ENCODE data around the gene S100A13. TPM values are rescaled to one million over a fixed set of nuclear protein-coding genes. Genes with fewer than 3 reads are reported as not detected.

Gene S100A13
- total and polyA plus RNA-seq, 9 of the 15 experiments (the other 6 are each of a cell fraction or from before 2014, with no cell fraction given) = 41.9 to 129 (median 58.0) TPM

DNA sequence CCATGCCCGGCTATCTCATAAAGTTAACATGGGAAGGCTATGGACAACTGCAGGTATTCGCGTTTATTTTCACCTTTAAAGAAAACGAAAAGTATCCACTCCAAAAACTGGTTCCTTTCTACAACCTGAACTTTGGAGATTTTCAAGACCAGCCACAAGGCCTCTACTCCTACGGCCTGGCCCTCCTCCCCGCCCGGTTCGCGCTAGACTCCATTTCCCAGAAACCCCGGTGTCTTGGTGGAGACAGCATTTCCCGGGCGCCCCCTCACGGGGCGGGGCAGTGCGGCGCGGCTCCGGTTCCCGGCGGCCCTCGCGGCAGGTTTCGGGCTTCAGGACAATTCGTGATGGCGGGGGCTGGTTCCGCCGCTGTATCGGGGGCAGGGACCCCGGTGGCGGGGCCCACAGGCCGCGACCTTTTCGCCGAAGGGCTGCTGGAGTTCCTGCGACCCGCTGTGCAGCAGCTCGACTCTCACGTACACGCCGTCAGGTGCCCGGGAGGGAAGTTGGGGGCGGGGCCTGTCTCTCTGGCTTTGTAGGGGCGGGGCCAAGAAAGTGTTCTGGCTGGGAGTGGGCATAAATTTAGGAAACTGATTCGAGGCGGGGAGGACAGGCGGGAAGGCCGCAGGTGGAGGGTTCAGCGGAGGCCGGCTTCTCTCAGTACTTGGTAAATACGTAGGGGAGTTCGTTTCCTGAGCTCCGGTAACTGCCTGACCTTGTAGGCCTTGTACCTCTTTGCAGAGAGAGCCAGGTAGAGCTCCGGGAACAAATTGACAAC lies 31.3 kb upstream of the S100A13 start, which contains the start of gene SNAPIN (continued):
- no peak for TF ChIP-seq CAMTA2 (CRISPR knock-in tag; conservative IDR thresholded peaks at IDR 0.05)
- TF ChIP-seq SNIP1 (IDR thresholded peaks at IDR 0.05; ENCODE audit: low read depth) = no peak
- TF ChIP-seq SRSF9 (IDR thresholded peaks at IDR 0.05; ENCODE audit: borderline replicate concordance, low read depth, low read length) = no peak
- TF ChIP-seq, protein P1, sequence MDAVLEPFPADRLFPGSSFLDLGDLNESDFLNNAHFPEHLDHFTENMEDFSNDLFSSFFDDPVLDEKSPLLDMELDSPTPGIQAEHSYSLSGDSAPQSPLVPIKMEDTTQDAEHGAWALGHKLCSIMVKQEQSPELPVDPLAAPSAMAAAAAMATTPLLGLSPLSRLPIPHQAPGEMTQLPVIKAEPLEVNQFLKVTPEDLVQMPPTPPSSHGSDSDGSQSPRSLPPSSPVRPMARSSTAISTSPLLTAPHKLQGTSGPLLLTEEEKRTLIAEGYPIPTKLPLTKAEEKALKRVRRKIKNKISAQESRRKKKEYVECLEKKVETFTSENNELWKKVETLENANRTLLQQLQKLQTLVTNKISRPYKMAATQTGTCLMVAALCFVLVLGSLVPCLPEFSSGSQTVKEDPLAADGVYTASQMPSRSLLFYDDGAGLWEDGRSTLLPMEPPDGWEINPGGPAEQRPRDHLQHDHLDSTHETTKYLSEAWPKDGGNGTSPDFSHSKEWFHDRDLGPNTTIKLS (IDR thresholded peaks at IDR 0.05; ENCODE audit: borderline replicate concordance, low read depth) = peak; percentile 81; the same call in 1 of the 2 replicates
- TF ChIP-seq MYC (IDR thresholded peaks at IDR 0.05; ENCODE audit: low read depth, low read length) = peak; percentile 81
- peak; percentile 23; the same call in 1 of the 2 replicates for TF ChIP-seq MYC (CRISPR knock-in tag; IDR thresholded peaks at IDR 0.05; ENCODE audit: borderline replicate concordance, low read depth)
- no peak for TF ChIP-seq NR1H2 (CRISPR knock-in tag; IDR thresholded peaks at IDR 0.05)
- TF ChIP-seq SNRNP70 (optimal IDR thresholded peaks at IDR 0.05; ENCODE audit: low read depth, low read length) = no peak
- peak; percentile 89 for TF ChIP-seq ZNF143 (CRISPR knock-in tag; IDR thresholded peaks at IDR 0.05)
- no peak for TF ChIP-seq WHSC1 (IDR thresholded peaks at IDR 0.05; ENCODE audit: low read length)
- no peak for TF ChIP-seq C11orf30 (IDR thresholded peaks at IDR 0.05; ENCODE audit: low read depth)
- no peak for TF ChIP-seq XRCC4 (IDR thresholded peaks at IDR 0.05; ENCODE audit: extremely low read depth, insufficient read depth, insufficient read length)
- no peak for TF ChIP-seq SIRT6 (IDR thresholded peaks at IDR 0.05; ENCODE audit: low read depth, low read length)
- no peak for TF ChIP-seq MCM7 (IDR thresholded peaks at IDR 0.05)
- TF ChIP-seq SP1 (CRISPR knock-in tag; IDR thresholded peaks at IDR 0.05) = peak; percentile 84
- TF ChIP-seq THRAP3 (IDR thresholded peaks at IDR 0.05; ENCODE audit: borderline replicate concordance) = no peak
- no peak for TF ChIP-seq KAT2B (IDR thresholded peaks at IDR 0.05; ENCODE audit: low read depth, low read length)
- TF ChIP-seq, protein P2, sequence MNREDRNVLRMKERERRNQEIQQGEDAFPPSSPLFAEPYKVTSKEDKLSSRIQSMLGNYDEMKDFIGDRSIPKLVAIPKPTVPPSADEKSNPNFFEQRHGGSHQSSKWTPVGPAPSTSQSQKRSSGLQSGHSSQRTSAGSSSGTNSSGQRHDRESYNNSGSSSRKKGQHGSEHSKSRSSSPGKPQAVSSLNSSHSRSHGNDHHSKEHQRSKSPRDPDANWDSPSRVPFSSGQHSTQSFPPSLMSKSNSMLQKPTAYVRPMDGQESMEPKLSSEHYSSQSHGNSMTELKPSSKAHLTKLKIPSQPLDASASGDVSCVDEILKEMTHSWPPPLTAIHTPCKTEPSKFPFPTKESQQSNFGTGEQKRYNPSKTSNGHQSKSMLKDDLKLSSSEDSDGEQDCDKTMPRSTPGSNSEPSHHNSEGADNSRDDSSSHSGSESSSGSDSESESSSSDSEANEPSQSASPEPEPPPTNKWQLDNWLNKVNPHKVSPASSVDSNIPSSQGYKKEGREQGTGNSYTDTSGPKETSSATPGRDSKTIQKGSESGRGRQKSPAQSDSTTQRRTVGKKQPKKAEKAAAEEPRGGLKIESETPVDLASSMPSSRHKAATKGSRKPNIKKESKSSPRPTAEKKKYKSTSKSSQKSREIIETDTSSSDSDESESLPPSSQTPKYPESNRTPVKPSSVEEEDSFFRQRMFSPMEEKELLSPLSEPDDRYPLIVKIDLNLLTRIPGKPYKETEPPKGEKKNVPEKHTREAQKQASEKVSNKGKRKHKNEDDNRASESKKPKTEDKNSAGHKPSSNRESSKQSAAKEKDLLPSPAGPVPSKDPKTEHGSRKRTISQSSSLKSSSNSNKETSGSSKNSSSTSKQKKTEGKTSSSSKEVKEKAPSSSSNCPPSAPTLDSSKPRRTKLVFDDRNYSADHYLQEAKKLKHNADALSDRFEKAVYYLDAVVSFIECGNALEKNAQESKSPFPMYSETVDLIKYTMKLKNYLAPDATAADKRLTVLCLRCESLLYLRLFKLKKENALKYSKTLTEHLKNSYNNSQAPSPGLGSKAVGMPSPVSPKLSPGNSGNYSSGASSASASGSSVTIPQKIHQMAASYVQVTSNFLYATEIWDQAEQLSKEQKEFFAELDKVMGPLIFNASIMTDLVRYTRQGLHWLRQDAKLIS (CRISPR knock-in tag; IDR thresholded peaks at IDR 0.05) = no peak
- no peak for TF ChIP-seq RBM39 (optimal IDR thresholded peaks at IDR 0.05; ENCODE audit: low read depth, low read length)
- TF ChIP-seq NR3C1 (CRISPR knock-in tag; IDR thresholded peaks at IDR 0.05) = no peak
- TF ChIP-seq SIN3B (IDR thresholded peaks at IDR 0.05; ENCODE audit: low read depth) = peak; percentile 21; the same call in 1 of the 2 replicates
- 0 out of 2 replicates have a peak, but pooled peaks have one; percentile 17 for TF ChIP-seq ZNF263 (CRISPR knock-in tag; IDR thresholded peaks at IDR 0.05; ENCODE audit: borderline replicate concordance)
- TF ChIP-seq, protein P3, sequence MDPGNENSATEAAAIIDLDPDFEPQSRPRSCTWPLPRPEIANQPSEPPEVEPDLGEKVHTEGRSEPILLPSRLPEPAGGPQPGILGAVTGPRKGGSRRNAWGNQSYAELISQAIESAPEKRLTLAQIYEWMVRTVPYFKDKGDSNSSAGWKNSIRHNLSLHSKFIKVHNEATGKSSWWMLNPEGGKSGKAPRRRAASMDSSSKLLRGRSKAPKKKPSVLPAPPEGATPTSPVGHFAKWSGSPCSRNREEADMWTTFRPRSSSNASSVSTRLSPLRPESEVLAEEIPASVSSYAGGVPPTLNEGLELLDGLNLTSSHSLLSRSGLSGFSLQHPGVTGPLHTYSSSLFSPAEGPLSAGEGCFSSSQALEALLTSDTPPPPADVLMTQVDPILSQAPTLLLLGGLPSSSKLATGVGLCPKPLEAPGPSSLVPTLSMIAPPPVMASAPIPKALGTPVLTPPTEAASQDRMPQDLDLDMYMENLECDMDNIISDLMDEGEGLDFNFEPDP (CRISPR knock-in tag; IDR thresholded peaks at IDR 0.05) = no peak

Measured in K562 (cell line).